KG1 (cell line): Measurements from ENCODE around the gene FAAP100.
A peak's percentile ranks its signal among the peaks of the same experiment; 100 is the strongest.

Experiments
- DNase-seq: peaks from one replicate; lab custom pipeline; 2025; lab: John Stamatoyannopoulos, UW

FAAP100 gene

DNA sequence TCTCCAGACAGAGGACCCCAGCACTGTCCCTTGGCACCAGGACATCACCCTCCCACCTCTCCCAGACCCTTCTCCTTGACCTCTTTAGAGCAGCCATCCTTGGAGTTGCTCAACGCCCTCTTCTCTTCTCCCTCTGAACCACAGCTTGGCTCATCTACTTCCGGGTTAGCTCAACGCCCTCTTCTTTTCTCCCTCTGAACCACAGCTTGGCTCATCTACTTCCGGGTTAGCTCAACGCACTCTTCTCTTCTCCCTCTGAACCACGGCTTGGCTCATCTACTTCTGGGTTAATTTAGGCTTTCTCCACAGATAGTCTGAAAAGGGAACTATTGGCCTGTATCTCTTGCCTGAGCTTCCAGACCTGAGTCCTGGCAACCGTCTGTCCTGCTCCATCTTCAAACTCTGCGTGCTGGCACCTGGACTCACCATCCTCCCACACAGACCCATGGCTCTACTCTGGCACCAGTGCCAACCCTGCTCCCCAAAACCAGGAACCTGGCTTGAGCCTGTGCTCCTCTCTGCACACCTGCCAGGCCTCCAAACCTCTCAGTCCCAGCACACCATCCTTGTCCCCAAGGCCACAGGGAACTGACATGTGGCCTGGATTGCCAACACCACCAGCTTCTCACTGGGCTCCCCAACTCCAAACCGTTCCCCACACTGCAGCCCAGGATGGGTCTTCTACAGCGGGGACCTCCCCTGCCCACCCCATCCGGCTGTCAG is 25.3 kb upstream of the FAAP100 start:
- no peak for DNase-seq

DNA sequence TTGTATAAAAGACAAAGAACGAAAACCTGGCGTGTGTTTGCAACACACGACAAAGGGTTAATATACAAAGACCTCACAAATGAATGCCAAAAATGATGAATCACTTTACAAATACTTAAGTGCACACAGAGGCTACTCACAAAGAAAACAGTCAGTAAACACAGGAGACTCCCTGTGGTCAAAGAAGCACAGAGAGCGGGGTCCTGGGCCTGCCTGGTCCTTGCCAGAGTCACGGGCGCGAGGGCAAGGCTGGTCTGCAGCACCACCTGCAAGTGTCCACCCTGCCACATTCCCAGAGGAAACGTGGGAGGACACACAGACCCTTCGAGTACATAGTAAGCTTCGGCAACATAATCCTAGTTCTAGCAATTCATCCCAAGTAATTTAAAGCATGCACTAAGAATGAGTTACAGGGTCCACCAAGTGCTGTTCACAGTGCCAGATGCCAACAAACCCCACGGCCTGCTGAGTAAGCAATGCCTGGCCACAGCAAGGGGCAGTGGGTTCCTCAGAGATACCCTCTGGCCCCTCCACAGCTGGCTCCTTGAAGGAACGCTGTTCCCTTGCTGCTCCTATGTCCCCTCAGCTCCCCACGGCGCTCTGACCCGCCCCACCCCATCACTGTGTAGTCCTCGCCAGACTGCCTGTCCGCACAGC is 24.6 kb upstream of the FAAP100 start:
- no peak for DNase-seq

DNA sequence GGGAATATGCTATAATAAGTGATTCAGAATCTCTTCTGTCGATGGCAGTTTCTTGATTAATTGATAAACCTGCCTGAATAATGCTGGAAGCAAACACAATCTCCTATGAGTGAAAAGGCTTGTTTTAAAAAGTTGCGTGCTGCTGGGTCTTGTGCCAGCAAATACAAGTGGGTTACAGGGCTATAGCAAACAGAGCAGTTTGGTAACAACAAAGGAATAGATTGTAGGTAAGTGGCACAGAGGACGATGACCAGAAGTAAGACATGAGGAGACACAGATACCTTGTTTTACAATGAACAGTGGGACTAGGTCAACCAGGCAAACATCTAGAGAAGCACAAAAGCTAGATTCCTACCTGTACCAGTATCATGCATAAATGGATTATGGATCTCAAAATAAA is 23.7 kb upstream of the FAAP100 start:
- no peak for DNase-seq

DNA sequence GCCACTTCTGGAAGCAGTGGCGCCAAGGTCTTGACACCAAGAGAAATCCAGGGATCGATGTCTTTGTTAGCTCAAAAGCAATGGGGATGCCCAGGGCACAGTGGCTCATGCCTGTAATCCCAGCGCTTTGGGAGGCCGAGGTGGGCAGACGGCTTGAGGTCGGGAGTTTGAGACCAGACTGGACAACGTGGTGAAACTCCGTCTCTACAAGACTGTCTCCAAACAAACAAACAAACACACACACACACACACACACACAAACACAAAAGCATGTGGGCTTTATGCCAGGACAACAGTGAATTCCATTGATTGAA is 22.4 kb upstream of the FAAP100 start:
- no peak for DNase-seq

DNA sequence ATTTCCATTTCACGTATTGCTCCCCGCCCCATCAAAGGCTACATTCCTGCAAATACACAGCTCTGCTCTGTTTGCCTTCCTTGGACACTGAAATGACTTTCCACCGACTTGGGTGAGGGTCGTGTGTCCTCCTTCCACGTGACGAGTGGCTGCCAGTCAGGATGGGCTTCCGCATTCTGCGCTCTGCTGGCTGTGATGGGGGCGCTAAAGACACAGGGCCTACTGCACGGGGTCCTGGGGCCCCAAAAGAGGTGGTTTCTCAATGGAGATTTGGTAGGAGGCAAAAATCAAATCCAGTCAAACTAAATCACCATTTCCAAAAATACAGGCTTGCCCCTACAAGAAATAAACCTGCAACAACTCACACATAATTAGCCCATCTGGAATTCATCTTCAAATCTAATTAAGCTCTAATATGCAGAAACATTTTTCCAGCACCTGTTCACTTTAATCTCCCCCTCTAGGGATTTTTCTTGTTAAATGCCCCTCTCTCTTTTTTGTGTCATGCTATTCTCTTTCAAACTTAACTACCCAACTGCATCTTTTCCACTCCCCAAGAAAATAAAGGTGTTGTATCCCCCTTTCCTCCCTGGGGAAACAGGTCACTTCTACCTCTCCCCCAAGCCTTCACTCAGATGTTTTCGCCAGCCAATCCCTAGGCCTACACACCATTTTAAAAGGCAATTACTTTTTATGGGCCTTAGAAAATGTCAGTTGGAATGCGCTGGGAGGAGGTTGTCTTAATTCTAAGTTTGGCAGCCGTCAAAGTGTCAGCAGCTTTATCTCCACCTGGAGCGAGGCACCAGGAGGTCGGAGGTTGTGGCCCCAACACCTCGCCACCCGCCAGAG is 21.9 kb upstream of the FAAP100 start:
- no peak for DNase-seq

DNA sequence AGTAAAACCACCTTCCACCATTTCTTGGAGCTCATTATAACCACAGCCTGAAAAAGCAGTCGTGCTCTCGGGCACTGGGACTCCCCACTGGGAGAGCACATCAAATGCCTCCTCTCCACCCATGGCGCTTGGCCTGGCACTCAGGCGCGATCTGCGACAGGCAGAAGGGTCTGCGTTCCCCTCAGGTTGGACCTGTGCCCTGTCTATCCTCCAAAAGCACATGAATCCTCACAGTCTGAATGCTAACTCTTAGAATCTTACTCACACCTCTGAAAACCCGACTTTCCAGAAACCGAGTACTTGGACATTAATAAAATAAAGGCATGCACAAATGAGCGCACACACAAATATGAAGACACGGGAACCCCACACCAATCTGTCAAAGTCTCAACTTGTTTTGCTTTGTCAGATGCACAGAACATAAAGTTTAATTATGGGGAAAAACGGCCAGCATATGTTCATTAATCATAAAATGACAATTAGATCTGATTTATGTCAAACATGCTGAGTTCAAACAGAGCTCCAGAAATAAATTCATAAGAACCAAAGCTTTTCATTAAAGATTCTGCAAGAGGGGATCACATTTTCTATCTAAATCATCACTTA is 20.5 kb upstream of the FAAP100 start:
- no peak for DNase-seq

DNA sequence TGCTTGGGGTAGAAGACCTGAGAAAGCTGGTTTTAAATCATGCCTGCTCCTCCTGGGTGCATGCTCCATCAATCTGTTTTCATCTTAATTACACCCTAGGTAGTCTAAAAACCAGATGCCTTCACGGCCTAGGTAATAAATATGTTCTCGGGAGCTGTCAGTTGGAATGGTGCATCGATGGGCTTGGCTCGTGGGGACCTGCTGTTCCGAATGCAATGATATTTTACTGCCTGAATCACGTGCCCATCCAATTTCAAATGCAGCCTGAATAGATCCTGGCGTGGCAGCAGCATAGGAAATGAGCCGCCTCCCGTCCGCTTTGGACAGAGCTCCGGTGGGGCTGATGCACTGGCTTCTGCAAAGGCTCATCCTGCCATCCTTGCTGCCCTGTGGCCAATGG is 18.8 kb upstream of the FAAP100 start:
- no peak for DNase-seq

DNA sequence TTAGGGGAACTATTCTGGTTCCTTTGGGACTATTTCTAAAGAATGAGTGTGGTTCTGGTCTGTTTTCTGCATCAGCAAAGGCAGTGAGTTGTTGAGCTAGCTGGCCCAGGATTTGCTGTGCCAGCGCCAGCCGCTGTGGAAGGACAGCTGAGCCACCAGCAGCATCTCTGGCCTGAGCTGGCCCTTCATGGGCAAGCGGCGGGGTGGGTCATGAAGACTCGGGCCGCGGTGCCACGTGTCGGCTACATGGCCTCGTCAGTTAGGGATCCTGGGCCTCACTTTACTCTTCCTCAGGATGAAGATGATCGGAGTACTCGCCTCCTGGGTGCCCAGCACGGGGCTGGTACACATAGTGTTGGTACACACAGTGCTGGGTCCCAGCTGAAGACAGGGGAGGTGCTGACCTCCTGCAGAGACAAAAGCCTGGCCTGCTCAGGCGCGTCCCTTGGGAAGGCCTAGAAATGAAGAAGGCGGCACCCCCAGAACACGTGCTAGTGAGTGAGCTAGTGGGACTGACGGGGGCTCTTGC is 17.9 kb upstream of the FAAP100 start:
- DNase-seq = no peak

DNA sequence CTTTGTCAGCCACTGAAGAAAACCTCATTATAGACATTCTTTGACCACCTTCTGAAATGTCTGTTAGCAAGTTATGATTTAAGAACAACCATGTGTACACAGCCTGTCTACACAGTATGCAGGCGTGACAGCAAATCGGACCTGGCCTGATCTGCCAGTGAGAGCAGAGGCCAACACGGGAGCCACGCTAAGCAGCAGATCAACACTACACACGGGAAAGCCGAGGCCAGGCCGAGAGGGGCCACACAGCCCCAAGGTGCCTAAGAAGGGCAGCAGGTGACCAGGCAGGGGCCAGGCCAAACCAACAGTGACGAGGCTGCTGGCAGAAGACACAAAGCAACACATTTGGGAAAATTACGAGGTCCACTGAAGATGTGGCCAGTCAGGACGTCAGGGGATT is 16.3 kb upstream of the FAAP100 start:
- DNase-seq = no peak

DNA sequence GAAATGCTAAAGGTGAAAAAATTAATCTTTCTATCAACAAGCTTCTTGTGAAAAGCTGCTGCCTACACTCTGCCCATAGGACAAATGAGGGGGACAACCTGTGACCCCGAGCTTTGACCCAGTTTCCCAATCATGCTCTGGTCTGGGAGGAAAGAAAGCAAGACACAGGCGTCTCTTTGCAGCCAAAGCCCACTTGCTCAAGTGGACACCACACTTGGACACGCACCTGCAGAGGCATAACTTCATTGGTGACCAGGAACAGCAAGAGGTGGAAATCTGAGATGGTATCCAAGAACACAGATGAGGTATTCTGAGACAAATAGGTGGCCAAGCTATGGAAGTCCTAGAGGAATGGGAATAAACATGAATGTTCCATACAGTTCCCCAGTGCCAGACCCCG is 15.0 kb upstream of the FAAP100 start:
- no peak for DNase-seq

DNA sequence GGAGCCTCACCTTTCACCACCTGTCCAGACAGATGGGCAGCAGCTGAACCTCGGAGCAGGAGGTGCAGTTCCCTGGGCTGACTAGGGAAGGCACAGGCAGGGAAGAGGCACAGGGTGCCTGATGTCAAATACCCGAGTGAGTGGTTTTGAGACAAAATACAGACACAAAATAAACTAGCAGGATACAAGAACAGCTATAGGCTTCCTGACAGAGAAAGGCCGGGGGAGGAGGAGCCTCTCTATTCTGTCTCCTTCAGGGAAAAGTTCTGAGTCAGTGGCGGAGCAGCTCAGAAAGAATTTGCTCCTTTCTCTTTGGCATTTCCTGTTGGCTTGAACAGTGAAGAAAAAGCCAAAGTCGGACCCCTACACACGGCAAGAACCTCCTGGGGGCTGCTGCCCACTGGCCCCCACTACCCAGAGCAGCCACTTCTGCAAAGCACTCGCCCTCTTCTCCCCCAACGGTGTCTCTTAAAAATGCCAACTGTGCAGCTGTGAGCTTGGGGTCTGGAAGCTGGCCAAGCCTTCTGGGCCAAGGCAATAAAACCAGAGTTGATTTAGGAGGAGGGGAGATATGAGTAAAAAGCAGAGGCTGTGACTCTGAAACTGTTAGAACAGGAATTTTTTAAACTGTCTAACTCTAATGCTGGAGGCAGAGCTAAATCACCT is 14.4 kb upstream of the FAAP100 start:
- DNase-seq = peak; percentile 62

DNA sequence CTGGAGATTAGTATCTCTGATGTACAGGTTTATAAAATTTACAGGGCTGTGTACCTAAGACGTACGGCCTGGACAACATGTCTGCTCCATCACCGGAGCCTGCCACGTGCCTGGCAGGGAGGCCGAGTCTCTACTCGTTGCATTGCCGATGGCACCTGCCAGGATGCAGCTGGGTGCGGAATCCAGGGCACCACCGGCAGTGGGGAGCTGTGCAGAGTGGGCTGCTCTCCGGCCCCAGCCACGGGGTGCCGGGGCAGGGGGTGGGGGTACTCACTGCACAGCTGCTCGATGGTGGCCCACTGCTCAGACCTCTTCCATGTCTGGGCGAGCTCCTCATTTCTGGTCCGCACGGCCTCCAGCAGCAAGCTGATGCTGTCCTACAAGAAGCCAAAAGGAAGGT is 13.1 kb upstream of the FAAP100 start:
- no peak for DNase-seq

DNA sequence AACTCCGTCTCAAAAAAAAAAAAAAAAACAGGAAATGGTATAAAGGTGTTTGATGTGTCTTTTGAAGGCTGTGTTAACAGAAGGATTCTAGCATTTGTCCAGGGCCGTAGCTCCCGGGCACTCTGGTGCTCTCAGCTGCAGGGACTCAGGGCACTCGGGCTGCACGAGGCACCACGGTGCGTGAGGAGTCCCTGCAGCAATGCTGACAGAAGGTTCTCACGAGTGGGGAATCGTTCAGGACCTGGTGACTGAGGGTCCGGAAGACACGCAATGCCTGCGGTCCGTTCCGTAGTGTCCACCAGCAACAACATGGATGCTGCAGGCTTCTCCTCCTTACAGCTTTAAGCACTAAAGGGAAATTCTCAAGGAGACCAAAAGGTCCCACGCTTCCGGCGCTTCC is 12.6 kb upstream of the FAAP100 start:
- no peak for DNase-seq

DNA sequence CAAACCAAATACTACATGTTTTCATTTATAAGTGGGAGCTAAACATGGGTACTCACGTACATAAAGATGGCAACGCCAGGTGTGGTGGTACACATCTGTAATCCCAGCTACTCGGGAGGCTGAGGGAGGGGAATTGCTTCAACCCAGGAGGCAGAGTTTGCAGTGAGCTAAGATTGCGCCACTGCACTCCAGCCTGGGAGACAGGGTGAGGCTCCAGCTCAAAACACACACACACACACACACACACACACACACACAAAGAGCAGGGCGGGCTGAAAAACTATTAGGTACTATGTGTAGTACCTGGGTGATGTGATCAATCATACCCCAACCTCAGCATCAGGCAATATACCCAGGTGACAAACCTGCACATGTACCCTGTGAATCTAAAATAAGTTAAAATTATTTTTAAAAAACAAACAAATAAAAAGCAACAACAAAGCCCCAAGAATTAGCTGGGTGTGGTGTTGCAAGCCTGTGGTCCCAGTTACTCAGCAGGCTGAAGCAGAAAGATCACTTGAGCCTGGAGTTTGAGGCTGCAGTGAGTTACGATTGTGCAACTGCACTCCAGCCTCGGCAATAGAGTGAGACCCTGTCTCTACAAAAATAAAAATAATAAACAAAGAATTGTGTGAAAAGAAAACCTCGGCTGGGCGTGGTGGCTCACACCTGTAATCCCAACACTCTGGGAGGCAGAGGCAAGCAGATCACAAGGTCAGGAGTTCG is 11.9 kb upstream of the FAAP100 start:
- no peak for DNase-seq

DNA sequence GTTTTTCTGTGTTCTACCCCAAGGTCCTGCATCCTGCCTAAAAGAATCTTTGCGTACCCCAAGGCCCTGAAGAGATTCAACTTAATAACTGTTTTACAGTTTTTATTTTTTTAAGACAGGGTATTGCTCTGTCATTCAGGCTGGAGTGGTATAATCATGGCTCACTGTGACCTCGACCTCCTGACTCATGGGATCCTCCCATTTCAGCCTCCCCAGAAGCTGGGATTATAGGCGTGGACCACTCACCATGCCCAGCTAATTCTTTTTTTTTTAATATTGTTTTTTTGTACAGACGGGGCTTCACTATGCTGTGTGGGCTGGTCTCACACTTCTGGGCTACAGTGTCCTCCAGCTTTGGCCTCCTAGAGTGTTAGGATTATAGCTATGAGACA is 9.3 kb upstream of the FAAP100 start:
- no peak for DNase-seq

DNA sequence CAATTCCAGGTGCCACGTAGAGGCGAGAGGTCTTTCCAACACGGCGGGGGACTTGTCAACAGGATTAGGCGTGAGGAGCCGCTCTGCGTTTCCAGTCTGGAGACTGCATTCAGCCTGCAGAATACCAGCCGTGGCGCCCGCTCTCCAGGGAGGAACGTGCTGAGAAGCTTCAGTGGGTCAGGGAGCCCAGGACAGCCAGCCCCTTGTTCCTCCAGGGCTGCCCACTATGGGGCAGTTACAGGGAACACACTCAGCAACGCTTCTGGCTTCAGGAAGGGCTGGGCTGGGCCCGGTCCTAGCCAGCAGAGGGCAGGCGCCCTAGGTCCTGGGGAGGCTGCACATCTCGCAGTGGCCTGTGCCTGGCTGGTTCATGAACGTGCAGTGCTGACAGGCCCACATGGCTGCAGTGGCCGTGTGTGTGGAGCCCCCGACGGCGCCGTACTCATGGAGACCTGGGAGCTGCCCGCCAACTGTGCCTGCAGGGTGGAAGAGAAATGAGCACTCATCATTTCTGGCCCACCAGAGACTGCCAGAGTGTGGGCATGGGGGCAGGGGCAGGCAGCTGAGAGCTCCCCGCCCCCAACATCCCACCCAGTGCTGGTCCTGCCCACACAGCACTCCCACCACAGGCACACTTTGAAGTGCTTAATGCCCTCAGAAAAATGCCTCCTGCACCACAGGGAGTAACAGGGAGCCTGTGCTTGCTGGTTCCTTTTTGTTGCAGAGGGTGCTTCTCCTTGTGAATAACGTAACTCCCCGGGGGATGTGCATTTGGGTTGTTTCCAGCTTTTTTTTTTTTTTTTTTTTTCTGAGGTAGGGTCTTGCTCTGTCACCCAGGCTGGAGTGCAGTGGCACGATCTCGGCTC is 7.0 kb upstream of the FAAP100 start:
- DNase-seq = no peak

DNA sequence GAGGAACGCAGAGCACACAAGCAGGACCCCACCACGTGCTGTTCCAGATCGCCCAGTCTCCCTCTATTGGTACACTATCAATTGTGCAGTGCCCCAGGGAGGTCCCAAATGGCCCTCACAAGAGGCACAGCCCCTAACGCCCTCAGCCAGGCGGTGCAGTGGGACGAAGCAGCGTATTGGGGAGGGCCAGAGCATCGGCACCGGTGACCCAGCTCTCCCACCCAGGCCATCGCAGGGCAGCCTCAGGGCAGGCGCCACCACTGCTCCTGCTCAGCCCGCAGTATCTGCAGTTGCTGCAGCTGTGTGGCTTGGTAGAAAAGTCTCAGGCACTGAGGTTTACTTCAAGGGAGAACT is 5.9 kb upstream of the FAAP100 start:
- DNase-seq = no peak

DNA sequence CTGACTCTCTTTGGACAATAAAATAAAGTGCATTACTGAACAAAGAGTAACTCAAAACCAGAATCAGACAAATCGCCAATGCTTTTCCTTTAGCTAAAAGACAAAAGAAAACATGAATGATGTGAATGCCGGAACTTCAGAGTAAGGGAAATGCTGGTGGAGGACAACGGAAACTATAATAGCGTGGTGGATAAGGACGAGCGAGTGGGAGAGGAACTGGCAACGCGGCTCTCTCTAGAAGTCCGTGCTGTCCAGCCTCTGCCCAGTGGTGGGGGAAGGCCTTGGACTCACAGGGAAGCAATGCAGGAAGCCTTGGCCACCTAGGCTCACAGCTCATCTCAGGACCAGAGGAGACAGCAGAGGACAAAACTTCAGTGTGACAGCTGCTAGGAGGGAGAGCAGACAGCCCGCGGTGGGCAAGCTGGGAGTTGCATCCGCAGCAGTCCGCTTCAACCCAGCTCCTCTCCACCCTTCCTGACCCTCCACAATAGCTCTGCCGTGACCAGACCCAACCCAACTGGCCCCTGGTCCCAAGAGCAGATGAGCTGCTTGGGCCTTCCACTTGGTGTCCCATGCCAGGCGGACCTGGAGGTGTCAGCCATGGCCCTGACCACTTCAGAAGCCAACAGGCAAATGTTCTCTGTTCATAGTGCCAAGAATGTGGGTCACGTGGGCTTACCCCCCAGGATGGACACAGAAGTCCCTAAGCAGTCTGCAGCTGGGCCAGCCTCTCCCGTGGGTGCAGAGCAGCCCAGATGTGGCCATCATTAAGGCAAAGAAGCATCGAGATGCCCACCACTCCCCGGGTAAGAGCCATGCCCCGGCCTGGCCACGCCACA is 5.3 kb upstream of the FAAP100 start:
- DNase-seq = no peak

DNA sequence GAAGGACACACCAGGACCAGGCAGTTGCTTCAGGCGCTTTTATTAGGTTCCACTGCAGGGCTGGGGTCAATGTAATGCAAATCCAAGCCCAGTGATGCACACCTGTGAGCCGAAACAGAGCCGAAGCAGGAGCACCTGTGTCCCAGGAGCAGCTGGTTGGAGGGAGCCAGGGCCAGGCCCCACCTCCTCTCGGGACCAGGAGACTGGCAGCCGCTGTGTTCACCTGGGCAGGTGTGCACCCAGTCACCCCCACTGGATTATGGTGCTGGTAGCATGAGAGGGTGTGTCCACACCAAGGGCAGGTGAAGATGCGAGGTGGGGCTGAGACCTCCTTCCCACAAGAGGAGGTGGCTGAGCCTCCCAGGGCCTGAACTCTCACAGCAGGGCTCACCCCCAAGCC is 4.7 kb upstream of the FAAP100 start:
- DNase-seq = no peak
